Stimulated activated CD4-positive, alpha-beta T cell treated with anti-CD3 and anti-CD28 coated beads, Interleukin-1b, Interleukin-23, amount 100 ng/mL, for 1 hour (primary cell): ENCODE data around the gene RANBP3L.
"Not testable (repeated sequence)": the region's sequence is repeated elsewhere in the genome, so short reads cannot be mapped to it uniquely, and the experiment has no call there.

ENCODE experiments used
- DNase-seq, 2 donors: peaks; one replicate each; pipeline ENCODE4 v3.0.0-alpha.2; 2020; ENCODE audit warnings: low read depth in 2 of 2

The RANBP3L gene

DNA sequence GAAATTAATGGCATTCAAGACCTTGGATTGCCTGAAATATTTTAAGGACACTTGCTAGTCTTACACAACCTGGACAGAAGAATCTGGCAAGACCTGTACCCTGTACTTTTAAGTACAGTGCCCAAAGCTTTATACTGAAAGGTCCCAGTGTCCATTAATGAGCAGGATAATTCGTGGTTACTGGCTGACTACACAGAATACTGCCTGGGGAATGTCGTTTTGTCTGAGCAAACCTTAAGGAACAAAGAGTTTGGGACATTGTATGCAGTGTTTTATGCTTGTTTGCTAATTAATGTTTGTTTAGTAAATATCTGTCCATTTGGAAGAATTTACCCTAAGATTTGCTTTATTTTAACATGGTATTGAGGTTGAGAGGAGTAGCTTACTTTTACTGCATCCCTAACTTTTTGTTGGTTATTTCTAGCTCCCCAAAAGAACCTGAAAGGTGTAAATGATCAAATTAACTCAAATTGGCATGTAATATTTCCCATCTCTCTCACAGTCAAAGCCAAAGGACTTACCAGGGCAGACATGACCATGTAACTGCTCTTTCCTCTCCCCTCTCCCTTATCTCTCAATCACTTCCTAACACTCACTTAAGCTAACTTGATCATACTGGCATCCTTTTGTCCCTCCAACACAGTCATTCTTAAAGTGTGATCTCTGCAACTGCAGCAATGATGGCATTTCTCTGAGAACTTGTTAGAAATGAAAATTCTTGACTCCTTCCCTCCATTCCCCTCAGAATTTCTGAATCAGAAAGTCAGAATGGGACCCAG lies 15.7 kb downstream of the RANBP3L start:
- DNase-seq: no peak

DNA sequence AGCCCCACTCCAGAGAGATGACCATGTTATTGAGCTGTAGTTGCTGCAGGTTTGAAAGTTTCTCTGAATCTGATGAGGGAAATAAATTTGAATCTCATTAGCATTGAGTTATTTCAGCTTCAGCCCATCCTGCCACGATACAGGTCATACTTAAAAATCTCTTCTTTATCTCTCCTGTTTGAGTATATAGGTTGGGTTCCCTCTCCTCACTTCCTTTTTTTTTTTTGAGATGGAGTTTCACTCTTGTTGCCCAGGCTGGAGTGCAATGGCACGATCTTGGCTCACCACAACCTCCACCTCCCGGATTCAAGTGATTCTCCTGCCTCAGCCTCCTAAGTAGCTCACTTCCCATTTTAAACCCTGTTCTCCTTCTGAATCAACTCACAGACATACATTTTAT lies 17.9 kb downstream of the RANBP3L start:
- DNase-seq: not testable (repeated sequence)

DNA sequence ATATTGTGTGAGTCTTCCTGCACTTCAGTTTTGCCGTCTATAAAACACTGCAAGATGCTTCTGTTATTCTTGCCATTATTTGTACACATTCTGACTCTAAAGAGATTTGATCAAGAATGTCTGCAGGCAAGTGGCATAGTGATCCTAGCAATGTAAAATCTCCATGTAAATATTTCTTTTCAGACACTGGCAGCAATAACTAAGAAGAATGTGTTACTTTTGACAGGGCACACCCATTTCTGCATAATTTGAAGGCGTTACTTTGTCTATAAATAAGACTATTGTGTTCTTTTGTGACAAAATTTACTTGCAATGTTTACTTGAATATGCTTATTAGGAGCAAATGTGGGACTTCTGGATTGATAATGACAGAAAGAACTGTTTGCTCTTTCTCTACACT lies 20.1 kb downstream of the RANBP3L start:
- DNase-seq: no peak

DNA sequence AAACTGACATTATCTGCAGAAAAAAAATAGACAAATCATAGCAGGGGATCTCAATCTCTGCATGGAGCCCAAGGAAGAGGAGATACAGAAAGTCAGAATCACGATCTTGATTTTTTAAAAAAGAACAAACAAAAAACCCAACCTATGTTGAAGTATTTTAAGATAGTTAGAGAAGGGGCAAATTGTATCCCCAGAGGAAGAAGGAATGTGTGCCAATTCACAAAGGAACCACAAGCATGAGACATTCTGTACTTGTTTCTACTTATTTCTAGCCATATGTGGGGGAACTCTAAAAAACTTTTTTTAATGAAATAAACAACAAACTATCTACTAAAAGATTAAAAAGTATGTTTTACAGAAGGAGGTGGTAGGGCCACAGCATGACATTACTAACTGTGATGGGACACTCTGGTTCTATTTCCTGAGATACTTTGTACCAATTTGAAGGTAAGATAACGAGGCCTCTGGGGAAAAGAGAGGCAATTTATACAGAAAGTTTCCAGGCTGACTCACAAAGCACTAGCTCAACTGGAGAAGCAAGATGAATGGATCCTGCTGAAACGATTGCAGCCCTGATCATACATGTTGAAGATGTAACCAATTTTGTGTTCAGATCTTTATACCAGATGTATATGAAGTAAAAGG lies 22.5 kb downstream of the RANBP3L start:
- DNase-seq: no peak

DNA sequence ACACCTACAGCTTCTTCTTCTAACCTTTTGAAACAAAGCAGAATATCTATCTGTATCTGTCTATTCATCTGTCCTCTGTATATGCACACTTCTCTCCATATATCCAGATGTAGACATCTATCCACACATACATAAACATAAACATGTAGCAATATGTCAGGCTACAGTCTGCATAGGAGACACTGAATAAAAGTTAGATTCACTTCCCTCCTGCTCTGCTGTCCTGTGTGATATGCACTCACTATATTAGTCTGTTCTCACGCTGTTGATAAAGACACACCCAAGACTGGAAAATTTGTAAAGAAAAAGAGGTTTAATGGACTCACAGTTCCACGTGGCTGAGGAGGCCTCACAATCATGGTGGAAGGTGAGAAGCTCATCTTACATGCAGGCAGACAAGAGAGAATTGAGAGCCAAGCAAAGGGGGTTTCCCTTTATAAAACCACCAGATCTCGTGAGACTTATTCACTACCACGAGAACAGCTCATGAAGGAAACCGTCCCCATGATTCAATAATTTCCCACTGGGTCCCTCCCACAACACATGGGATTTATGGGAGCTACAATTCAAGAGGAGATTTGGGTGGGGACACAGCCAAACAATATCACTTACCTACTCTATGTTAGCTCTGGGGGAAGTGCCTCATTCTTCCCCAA lies 24.1 kb downstream of the RANBP3L start:
- no peak for DNase-seq

GRCh38 chr5:36276864-36277263 lies 24.8 kb downstream of the RANBP3L start:
- DNase-seq: no peak

- DNase-seq: no peak
Observed at GRCh38 chr5:36273809-36274526, 27.7 kb downstream of the RANBP3L start.

- DNase-seq: no peak
Observed at GRCh38 chr5:36272136-36272690, 29.5 kb downstream of the RANBP3L start.

DNA sequence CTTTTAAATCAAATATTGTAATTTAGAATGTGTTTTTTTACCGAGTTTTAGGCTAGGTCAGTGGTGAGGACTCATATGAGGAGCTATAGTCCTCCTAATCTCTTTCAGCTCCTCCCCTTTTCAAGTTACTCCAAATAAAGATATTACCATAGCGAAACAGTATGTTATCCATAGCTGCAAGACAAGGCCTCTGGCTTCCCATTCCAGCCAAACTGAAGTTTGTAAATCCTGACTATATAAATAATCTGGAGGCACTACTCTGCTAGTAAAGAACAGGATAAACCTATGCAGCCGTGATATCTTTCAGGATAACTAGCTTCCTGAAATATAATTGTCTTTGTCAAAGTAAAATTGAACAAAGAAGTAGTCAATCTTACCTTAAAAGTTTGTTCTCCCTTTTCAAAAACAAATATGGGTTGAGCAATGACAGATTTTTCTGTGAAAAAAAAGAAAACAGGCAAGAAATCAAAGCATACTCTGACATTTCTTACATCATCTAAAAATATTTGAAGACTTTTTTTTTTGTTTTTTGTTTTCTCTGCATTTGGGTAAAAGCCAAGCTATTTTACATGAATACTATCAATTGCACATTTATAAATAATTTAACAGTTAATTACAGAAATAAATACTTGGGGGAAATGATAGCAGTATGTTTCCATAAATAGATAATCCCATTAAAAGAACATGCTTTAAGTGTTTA lies 30.7 kb downstream of the RANBP3L start:
- DNase-seq: no peak

GRCh38 chr5:36270175-36270574 lies 31.5 kb downstream of the RANBP3L start:
- no peak for DNase-seq

DNA sequence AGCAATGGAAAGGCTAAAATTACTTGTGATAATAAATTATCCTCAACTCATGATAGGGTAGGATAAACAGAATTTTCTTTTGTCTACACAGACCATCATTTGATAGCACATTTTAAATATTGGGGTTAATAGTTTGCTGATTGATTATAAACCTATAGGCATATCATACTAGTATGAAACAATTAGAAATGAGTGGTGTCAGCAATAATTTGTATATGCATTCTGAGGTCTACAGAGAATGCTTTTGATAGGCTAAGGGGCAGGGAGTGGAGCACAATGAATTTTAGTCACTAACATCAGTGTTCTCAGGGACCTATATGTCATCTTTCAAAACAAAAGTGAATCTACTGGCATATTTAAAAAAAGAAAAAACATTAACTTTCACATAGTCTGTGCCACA lies 32.2 kb downstream of the RANBP3L start:
- no peak for DNase-seq

DNA sequence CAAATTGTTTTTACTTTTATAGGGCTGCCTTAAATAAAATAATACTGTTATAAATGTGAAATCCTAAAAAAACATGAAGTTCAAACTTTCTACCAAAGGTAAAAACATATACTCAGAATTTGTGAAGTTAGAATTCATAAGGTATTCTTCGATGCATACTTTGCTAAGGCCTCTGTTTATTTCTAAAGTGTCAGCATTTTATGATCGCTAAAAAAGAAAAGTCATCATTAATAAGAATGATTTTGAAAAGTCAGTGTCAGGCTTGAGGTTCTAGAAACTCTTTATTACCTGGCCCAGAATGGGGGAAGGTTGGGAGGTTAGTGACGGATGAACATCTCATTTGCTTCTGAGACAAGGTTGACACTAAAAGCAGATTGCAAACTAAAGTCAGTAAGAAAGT lies 33.8 kb downstream of the RANBP3L start:
- no peak for DNase-seq

- no peak for DNase-seq
Observed at GRCh38 chr5:36264202-36264760, 37.4 kb downstream of the RANBP3L start.

GRCh38 chr5:36261186-36261585 lies 40.5 kb downstream of the RANBP3L start:
- DNase-seq: no peak

DNA sequence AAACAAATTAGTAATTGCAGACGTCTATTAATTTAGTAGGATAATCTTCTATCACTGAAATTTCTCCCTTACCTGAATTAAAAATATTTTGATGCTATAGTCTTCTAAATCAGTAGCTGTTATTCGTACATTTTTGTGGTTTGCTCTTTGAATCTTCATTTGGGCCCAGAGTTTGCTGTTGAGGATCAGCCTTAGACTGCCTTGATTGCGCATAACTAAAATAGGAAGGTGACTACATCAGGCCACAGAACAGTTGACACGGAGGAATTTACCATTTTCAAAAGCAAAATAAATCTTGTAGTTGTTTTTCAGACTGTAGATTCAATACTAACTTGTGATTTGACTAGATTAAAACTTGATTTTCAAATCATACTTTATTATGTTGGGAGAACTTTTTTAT lies 48.1 kb downstream of the RANBP3L start:
- DNase-seq: no peak

- no peak for DNase-seq
Observed at GRCh38 chr5:36252722-36253365, 48.9 kb downstream of the RANBP3L start.

DNA sequence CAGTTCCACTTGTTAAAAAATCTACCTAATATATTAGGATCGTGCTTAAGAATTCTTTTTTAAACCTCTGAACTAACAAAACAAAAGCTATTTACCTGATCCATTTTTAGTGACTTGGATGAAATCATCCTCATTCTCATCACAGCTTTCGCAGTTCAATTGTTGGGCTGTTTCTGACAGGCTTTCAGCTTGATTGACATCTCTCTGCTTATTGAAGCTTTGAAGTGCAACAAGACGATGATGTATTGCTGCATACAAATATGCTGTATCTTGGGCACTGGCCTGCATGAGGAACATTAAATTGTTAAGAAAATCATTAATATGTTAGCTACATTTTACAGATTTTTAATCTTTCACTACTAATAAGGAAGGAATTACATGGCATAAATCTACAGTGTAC lies 50.5 kb downstream of the RANBP3L start:
- no peak for DNase-seq

GRCh38 chr5:36250427-36250826 lies 51.3 kb downstream of the RANBP3L start:
- DNase-seq: no peak

DNA sequence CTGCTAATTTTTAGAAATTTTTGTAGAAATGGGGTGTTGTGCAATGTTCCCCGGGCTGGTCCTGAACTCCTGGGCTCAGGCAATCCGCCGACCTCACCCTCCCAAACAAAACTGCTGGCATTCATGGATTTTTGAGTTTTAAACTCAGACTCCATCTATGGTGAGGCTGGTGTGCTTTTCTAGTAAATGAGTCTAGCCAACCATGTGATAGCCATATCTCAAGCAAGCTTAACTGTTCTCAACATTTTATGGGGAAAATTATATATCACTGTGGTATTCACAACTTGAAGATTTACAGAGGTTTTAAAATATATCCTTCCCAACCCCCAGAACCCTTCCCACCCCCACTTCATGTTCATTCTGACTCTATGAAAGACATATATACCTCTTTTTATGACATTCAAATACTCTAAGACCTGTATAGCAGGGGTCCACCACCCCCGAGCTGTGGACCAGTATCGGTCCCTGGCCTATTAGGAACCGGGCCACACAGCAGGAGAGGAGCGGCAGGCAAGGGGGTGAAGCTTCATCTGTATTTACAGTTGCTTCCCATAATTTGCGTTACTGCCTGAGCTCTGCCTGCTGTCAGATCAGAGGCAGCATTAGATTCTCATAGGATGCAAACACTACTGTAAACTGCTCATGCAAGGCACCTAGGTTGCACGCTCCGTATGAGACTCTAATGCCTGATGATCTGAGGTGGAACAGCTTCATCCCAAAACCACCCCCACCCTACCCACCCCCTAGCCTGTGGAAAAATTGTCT lies 55.5 kb downstream of the RANBP3L start:
- DNase-seq: no peak

DNA sequence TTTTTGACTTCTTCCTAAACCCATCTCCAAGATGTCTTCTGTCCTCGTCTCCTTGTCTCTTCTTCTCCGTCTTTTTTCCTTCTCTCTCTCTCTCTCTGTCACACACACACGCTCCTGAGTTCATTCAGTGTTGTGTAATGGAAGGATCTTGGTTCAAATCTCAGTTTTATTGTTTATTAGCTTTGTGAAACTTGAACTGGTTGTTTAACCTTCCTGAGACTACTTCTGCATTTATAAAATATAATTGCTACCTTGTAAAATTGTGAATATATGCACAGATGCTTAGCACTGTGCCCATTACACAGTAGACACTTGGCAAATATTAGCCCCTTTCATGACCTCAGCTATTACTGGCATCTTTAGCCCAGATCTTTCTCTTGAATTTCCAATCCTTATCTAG lies 57.6 kb downstream of the RANBP3L start:
- no peak for DNase-seq
